ENCODE measurements around the gene MAEA. TPM values are rescaled to one million over a fixed set of nuclear protein-coding genes. Genes with fewer than 3 reads are reported as not detected.

The MAEA gene
- total RNA-seq, 4 donors from 2014 or later, result 47.2 to 62.1 (median 53.9) TPM

DNA sequence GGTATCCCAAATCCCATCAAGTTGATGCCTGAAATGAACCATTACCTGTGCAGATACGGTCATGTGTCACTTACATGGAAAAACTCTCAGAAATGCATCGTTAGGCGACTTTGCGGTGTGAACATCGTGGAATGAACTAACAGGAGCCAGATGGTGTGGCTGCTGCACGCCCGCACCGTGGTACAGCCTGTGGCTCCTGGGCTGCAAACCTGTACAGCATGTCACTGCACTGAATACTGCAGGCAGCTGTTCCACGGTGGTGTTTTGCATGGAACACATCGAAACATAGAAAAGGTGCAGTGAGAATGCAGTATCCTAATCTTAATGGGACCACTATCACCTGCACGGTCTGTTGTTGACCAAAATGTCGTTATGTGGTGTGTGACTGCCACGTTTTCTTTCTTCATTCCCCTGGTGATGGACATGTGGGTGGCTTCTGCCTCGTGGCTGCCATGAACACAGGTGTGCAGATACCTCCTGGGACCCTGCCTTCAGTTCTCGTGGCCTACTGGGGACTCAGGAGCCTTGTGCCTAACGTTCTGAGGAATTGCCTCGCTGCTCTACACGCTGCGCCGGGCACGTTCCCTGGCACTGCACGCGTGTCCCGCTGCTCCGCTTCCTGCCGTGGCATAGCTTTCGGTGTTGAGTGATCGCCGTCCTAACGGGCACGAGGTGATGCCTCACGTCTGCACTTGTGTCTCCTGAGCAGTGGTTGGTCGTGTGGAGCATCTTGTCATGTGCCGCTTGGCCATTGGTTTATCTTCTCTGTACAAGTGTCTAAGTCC, 18.5 kb downstream of the MAEA start:
- no peak for ATAC-seq
- 91 to 95% methylated on average over 18 to 23 of the region's 34 CpGs for WGBS, 2 donors (ENCODE audit: low coverage in 1 of 2)
- no peaks in the 10 kb centered on the region for H3K27me3 ChIP-seq

GRCh38 chr4:1309261-1310010, 19.7 kb downstream of the MAEA start:
- ATAC-seq, result peak; percentile 98
- Histone ChIP-seq H3K27ac (peak overlapping the region; percentile 14 to 81 (median 76)), H3K4me3 (peak overlapping the region; percentile 35 to 53), H3K27me3 (no peaks in the 10 kb centered on the region), H3K36me3 (peaks cover 0 to 31% of the 10 kb centered on the region in 2 donors), H3K4me1 (peaks cover 4 to 62% (median 20%) of the 10 kb centered on the region in 3 donors), H3K9me3 (no peaks in the 10 kb centered on the region)
- no peak for TF ChIP-seq POLR2A (IDR thresholded peaks at IDR 0.05)
- TF ChIP-seq POLR2AphosphoS5 (IDR thresholded peaks at IDR 0.05), result no peak
- TF ChIP-seq EP300 (IDR thresholded peaks at IDR 0.05), result no peak
- TF ChIP-seq CTCF (IDR thresholded peaks at IDR 0.05), result no peak
- 0 to 40% methylated on average over 2 of the region's 36 CpGs for WGBS, 2 donors (ENCODE audit: low coverage in 1 of 2)

More for the DNA sequence above, 18.5 kb downstream of the MAEA start:
- no peak for TF ChIP-seq EP300 (IDR thresholded peaks at IDR 0.05)
- TF ChIP-seq POLR2AphosphoS5 (IDR thresholded peaks at IDR 0.05), result no peak
- TF ChIP-seq POLR2A (IDR thresholded peaks at IDR 0.05), result no peak
- no peak for TF ChIP-seq CTCF (IDR thresholded peaks at IDR 0.05)
- Histone ChIP-seq H3K36me3 (peaks cover 0 to 18% of the 10 kb centered on the region in 2 donors), H3K4me3 (no peak overlapping the region), H3K27ac (peak overlapping the region in 1 of 4 donors; percentile 81), H3K9me3 (no peaks in the 10 kb centered on the region), H3K4me1 (peaks cover 4 to 62% (median 20%) of the 10 kb centered on the region in 3 donors)

- WGBS, 2 donors (ENCODE audit: low coverage in 1 of 2), result 46 to 74% methylated on average over 11 to 13 of the region's 32 CpGs
- peaks cover 4 to 62% (median 20%) of the 10 kb centered on the region in 3 donors for H3K4me1 ChIP-seq
- TF ChIP-seq POLR2AphosphoS5 (IDR thresholded peaks at IDR 0.05) (no peak), POLR2A (IDR thresholded peaks at IDR 0.05) (no peak), EP300 (IDR thresholded peaks at IDR 0.05) (no peak), CTCF (IDR thresholded peaks at IDR 0.05) (no peak)
- no peak for ATAC-seq
- H3K36me3 ChIP-seq, result peaks cover 0 to 36% of the 10 kb centered on the region in 2 donors
- no peaks in the 10 kb centered on the region for H3K27me3 ChIP-seq
- no peaks in the 10 kb centered on the region for H3K9me3 ChIP-seq
- H3K4me3 ChIP-seq, result peak overlapping the region; percentile 35 to 53
- H3K27ac ChIP-seq, result peak overlapping the region; percentile 14 to 81 (median 76)
These were observed 20.5 kb downstream of the MAEA start for GRCh38 chr4:1310031-1310795.

GRCh38 chr4:1310796-1311631, 21.3 kb downstream of the MAEA start:
- Histone ChIP-seq H3K36me3 (peaks cover 0 to 37% of the 10 kb centered on the region in 2 donors), H3K4me3 (no peak overlapping the region), H3K9me3 (no peaks in the 10 kb centered on the region), H3K4me1 (peaks cover 4 to 60% (median 20%) of the 10 kb centered on the region in 3 donors), H3K27me3 (no peaks in the 10 kb centered on the region), H3K27ac (peak overlapping the region in 3 of 4 donors; percentile 75 to 81 (median 78))
- 89 to 93% methylated on average over 9 to 12 of the region's 49 CpGs for WGBS, 2 donors (ENCODE audit: low coverage in 1 of 2)
- ATAC-seq, result no peak
- TF ChIP-seq CTCF (IDR thresholded peaks at IDR 0.05) (no peak), EP300 (IDR thresholded peaks at IDR 0.05) (no peak), POLR2AphosphoS5 (IDR thresholded peaks at IDR 0.05) (no peak), POLR2A (IDR thresholded peaks at IDR 0.05) (no peak)
